ENCODE data around the gene REG3G.

REG3G gene

DNA sequence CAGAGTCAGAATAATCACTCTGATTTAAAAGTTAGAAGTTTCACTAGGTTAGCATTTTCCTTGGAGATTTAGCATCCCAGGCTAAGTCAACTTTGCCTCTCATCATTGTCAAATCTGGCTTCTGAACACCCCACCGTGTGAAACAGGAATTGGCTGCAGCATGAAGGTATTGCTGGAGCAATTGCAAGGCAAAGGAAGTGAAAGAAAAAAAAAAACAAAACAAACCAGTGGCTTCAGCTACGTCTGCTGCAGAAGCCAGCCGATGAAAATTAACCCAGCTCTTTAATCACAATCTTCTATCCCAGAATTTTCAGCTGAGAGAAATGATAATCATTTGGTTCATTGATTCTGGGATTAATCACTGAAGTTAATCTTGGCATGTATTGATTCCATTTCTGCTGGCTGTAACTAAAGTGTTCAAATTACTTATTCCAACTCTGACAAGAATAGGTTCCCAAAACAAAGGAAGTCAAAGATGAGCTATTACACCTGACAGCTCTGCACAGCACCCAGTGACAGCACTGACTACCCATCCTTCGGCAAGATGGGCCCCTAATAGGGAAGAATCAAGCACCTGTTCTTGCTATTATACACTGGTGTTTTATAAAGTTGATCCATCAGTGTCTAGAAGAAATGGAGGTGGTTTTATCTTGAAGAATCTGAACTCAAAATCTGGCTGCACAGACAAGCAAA is 42.7 kb upstream of the REG3G start:
- no CpG with 5 or more reads among the region's 4 CpGs for WGBS (ENCODE audit: insufficient coverage)
- Histone ChIP-seq H3K4me3 (ENCODE audit: control insufficient read depth in 1 of 7, extremely low read depth in 1 of 7, insufficient read depth in 4 of 7, low read depth in 2 of 7, low read length in 6 of 7) (no peak overlapping the region), H3K9me3 (ENCODE audit: control extremely low read depth in 1 of 5, control insufficient read depth in 4 of 5, insufficient read depth in 2 of 5, low read depth in 1 of 5, low read length in 4 of 5) (no peaks in the 10 kb centered on the region), H3K27ac (ENCODE audit: insufficient read depth in 1 of 2, low read depth in 1 of 2, low read length in 2 of 2, poor library complexity in 1 of 2, severe bottlenecking in 2 of 2) (no peak overlapping the region), H3K4me1 (ENCODE audit: control extremely low read depth in 1 of 4, control insufficient read depth in 4 of 4, insufficient read depth in 4 of 4, low read length in 3 of 4) (peaks cover 0 to 3% (median 2%) of the 10 kb centered on the region in 4 experiments), H3K36me3 (ENCODE audit: control insufficient read depth in 4 of 4, insufficient read depth in 4 of 4, low read length in 3 of 4) (no peaks in the 10 kb centered on the region), H3K27me3 (replicated peaks in 2 of 5; ENCODE audit: control insufficient read depth in 4 of 5, insufficient read depth in 5 of 5, low read length in 4 of 5) (peaks cover 0 to 12% (median 9%) of the 10 kb centered on the region in 5 experiments)
- ChIA-PET CTCF (interaction anchor here (1.2 kb wide), 1 partner anchor 18 kb away, joined by 3 read pairs; no protein-coding TSS in a partner anchor), POLR2A (no interaction called here)
- no peak for DNase-seq

GRCh38 chr2:78984386-78984785 is 41.1 kb upstream of the REG3G start:
- H3K36me3 ChIP-seq (ENCODE audit: control insufficient read depth in 4 of 4, insufficient read depth in 4 of 4, low read length in 3 of 4): no peaks in the 10 kb centered on the region
- H3K27me3 ChIP-seq (replicated peaks in 2 of 5; ENCODE audit: control insufficient read depth in 4 of 5, insufficient read depth in 5 of 5, low read length in 4 of 5): peaks cover 0 to 11% (median 9%) of the 10 kb centered on the region in 5 experiments
- no peak overlapping the region for H3K27ac ChIP-seq (ENCODE audit: insufficient read depth in 1 of 2, low read depth in 1 of 2, low read length in 2 of 2, poor library complexity in 1 of 2, severe bottlenecking in 2 of 2)
- H3K9me3 ChIP-seq (ENCODE audit: control extremely low read depth in 1 of 5, control insufficient read depth in 4 of 5, insufficient read depth in 2 of 5, low read depth in 1 of 5, low read length in 4 of 5): no peaks in the 10 kb centered on the region
- H3K4me1 ChIP-seq (ENCODE audit: control extremely low read depth in 1 of 4, control insufficient read depth in 4 of 4, insufficient read depth in 4 of 4, low read length in 3 of 4): no peaks in the 10 kb centered on the region
- no peak overlapping the region for H3K4me3 ChIP-seq (ENCODE audit: control insufficient read depth in 1 of 7, extremely low read depth in 1 of 7, insufficient read depth in 4 of 7, low read depth in 2 of 7, low read length in 6 of 7)
- DNase-seq: no peak
- WGBS (ENCODE audit: insufficient coverage): 95% methylated on average over 5 of the region's 7 CpGs
- ChIA-PET POLR2A (no interaction called here), CTCF (interaction anchor here (0.8 kb wide), 1 partner anchor 12 kb away, joined by 3 read pairs; no protein-coding TSS in a partner anchor)

GRCh38 chr2:78985558-78985957 is 39.9 kb upstream of the REG3G start:
- Histone ChIP-seq H3K27ac (ENCODE audit: insufficient read depth in 1 of 2, low read depth in 1 of 2, low read length in 2 of 2, poor library complexity in 1 of 2, severe bottlenecking in 2 of 2) (no peak overlapping the region), H3K27me3 (replicated peaks in 2 of 5; ENCODE audit: control insufficient read depth in 4 of 5, insufficient read depth in 5 of 5, low read length in 4 of 5) (peaks cover 0 to 16% (median 11%) of the 10 kb centered on the region in 5 experiments), H3K4me3 (ENCODE audit: control insufficient read depth in 1 of 7, extremely low read depth in 1 of 7, insufficient read depth in 4 of 7, low read depth in 2 of 7, low read length in 6 of 7) (no peak overlapping the region), H3K9me3 (ENCODE audit: control extremely low read depth in 1 of 5, control insufficient read depth in 4 of 5, insufficient read depth in 2 of 5, low read depth in 1 of 5, low read length in 4 of 5) (no peaks in the 10 kb centered on the region), H3K4me1 (ENCODE audit: control extremely low read depth in 1 of 4, control insufficient read depth in 4 of 4, insufficient read depth in 4 of 4, low read length in 3 of 4) (no peaks in the 10 kb centered on the region), H3K36me3 (ENCODE audit: control insufficient read depth in 4 of 4, insufficient read depth in 4 of 4, low read length in 3 of 4) (no peaks in the 10 kb centered on the region)
- no peak for DNase-seq
- ChIA-PET POLR2A (no interaction called here), CTCF (no interaction called here)
- no CpG with 5 or more reads among the region's 1 CpG for WGBS (ENCODE audit: insufficient coverage)

GRCh38 chr2:78989051-78989450 is 36.5 kb upstream of the REG3G start:
- ChIA-PET CTCF (interaction anchor here (1.0 to 1.7 kb wide), 5 partner anchors 9 to 50 kb away, joined by 3 to 7 read pairs (median 4); no protein-coding TSS in a partner anchor), POLR2A (no interaction called here)
- Histone ChIP-seq H3K4me1 (ENCODE audit: control extremely low read depth in 1 of 4, control insufficient read depth in 4 of 4, insufficient read depth in 4 of 4, low read length in 3 of 4) (peaks cover 0 to 11% (median 6%) of the 10 kb centered on the region in 4 experiments), H3K27ac (ENCODE audit: insufficient read depth in 1 of 2, low read depth in 1 of 2, low read length in 2 of 2, poor library complexity in 1 of 2, severe bottlenecking in 2 of 2) (no peak overlapping the region), H3K9me3 (ENCODE audit: control extremely low read depth in 1 of 5, control insufficient read depth in 4 of 5, insufficient read depth in 2 of 5, low read depth in 1 of 5, low read length in 4 of 5) (no peaks in the 10 kb centered on the region), H3K36me3 (ENCODE audit: control insufficient read depth in 4 of 4, insufficient read depth in 4 of 4, low read length in 3 of 4) (no peaks in the 10 kb centered on the region), H3K27me3 (replicated peaks in 2 of 5; ENCODE audit: control insufficient read depth in 4 of 5, insufficient read depth in 5 of 5, low read length in 4 of 5) (peaks cover 4 to 42% (median 15%) of the 10 kb centered on the region in 5 experiments), H3K4me3 (ENCODE audit: control insufficient read depth in 1 of 7, extremely low read depth in 1 of 7, insufficient read depth in 4 of 7, low read depth in 2 of 7, low read length in 6 of 7) (no peak overlapping the region)
- DNase-seq: no peak
- WGBS (ENCODE audit: insufficient coverage): 90% methylated on average over 2 of the region's 2 CpGs

DNA sequence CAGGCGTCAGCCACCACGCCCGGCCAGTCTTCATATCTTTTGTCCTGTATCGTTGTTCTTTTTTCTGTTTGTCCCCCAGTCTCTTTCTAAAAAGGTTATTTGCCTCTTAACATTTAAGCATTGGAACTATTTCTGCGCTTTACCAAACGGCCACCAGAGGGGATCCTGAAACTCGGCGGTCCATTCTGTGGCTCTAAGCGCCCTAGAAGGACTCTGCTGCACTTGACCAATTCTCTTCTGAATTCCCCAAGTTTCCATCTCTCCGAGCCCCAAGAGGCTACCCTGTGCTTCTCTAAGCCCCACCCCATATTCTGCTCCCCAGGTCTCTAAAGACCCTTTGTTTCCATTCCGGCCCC is 33.1 kb upstream of the REG3G start:
- Histone ChIP-seq H3K27ac (ENCODE audit: insufficient read depth in 1 of 2, low read depth in 1 of 2, low read length in 2 of 2, poor library complexity in 1 of 2, severe bottlenecking in 2 of 2) (no peak overlapping the region), H3K27me3 (replicated peaks in 2 of 5; ENCODE audit: control insufficient read depth in 4 of 5, insufficient read depth in 5 of 5, low read length in 4 of 5) (peaks cover 5 to 55% (median 24%) of the 10 kb centered on the region in 5 experiments), H3K4me1 (ENCODE audit: control extremely low read depth in 1 of 4, control insufficient read depth in 4 of 4, insufficient read depth in 4 of 4, low read length in 3 of 4) (peaks cover 0 to 11% (median 6%) of the 10 kb centered on the region in 4 experiments), H3K9me3 (ENCODE audit: control extremely low read depth in 1 of 5, control insufficient read depth in 4 of 5, insufficient read depth in 2 of 5, low read depth in 1 of 5, low read length in 4 of 5) (no peaks in the 10 kb centered on the region), H3K36me3 (ENCODE audit: control insufficient read depth in 4 of 4, insufficient read depth in 4 of 4, low read length in 3 of 4) (no peaks in the 10 kb centered on the region), H3K4me3 (ENCODE audit: control insufficient read depth in 1 of 7, extremely low read depth in 1 of 7, insufficient read depth in 4 of 7, low read depth in 2 of 7, low read length in 6 of 7) (peak overlapping the region in 3 of 7 experiments; percentile 44 to 66 (median 66))
- WGBS (ENCODE audit: insufficient coverage): 15% methylated on average over 10 of the region's 11 CpGs
- CTCF ChIA-PET: interaction anchor here (1.2 kb wide), 1 partner anchor 8 kb away, joined by 4 read pairs; no protein-coding TSS in a partner anchor
- POLR2A ChIA-PET: no interaction called here
- DNase-seq: peak; percentile 29 to 62 (median 53)

GRCh38 chr2:78992807-78993517 is 32.5 kb upstream of the REG3G start:
- peaks cover 0 to 11% (median 6%) of the 10 kb centered on the region in 4 experiments for H3K4me1 ChIP-seq (ENCODE audit: control extremely low read depth in 1 of 4, control insufficient read depth in 4 of 4, insufficient read depth in 4 of 4, low read length in 3 of 4)
- WGBS (ENCODE audit: insufficient coverage): under 1% methylated on average over 40 of the region's 45 CpGs
- CTCF ChIA-PET: interaction anchor here (1.4 kb wide), 1 partner anchor 225 kb away, joined by 4 read pairs; no protein-coding TSS in a partner anchor
- POLR2A ChIA-PET: no interaction called here
- peaks cover 5 to 59% (median 24%) of the 10 kb centered on the region in 5 experiments for H3K27me3 ChIP-seq (replicated peaks in 2 of 5; ENCODE audit: control insufficient read depth in 4 of 5, insufficient read depth in 5 of 5, low read length in 4 of 5)
- peak overlapping the region in 5 of 7 experiments; percentile 7 to 66 (median 44) for H3K4me3 ChIP-seq (ENCODE audit: control insufficient read depth in 1 of 7, extremely low read depth in 1 of 7, insufficient read depth in 4 of 7, low read depth in 2 of 7, low read length in 6 of 7)
- peak in 2 of 3 donors; percentile 13 to 24 for DNase-seq
- no peaks in the 10 kb centered on the region for H3K36me3 ChIP-seq (ENCODE audit: control insufficient read depth in 4 of 4, insufficient read depth in 4 of 4, low read length in 3 of 4)
- no peaks in the 10 kb centered on the region for H3K9me3 ChIP-seq (ENCODE audit: control extremely low read depth in 1 of 5, control insufficient read depth in 4 of 5, insufficient read depth in 2 of 5, low read depth in 1 of 5, low read length in 4 of 5)
- no peak overlapping the region for H3K27ac ChIP-seq (ENCODE audit: insufficient read depth in 1 of 2, low read depth in 1 of 2, low read length in 2 of 2, poor library complexity in 1 of 2, severe bottlenecking in 2 of 2)

Data from common myeloid progenitor, CD34-positive (primary cell).